H1 (cell line): ENCODE measurements around the gene LAMC3. TPM values are rescaled to one million over a fixed set of nuclear protein-coding genes. Genes with fewer than 3 reads are reported as not detected.

Experiments
- CTCF ChIA-PET: fragments of 300-600 bp; sonication (Branson Sonifier 250); formaldehyde crosslinking; loops from one replicate; lab custom pipeline; 2021; ENCODE audit not compliant: partially characterized antibody; lab: Charles Lee
- POLR2A ChIA-PET: fragments of 300-600 bp; sonication (Branson Sonifier 250); formaldehyde crosslinking; loops from one replicate; lab custom pipeline; 2021; ENCODE audit warnings: inconsistent platforms; ENCODE audit not compliant: partially characterized antibody; lab: Charles Lee
- DNase-seq, 2 experiments: peaks; one replicate each; pipeline versions ENCODE4 v3.0.0 to v3.0.0-alpha.2; 2010 to 2022; ENCODE audit warnings: low spot score in 2 of 2, low read depth in 1 of 2, mixed read lengths in 1 of 2
- FAIRE-seq: peaks from 2 replicates; lab custom pipeline; 2011; peaks lifted over from hg19 to GRCh38; lab: Jason Lieb, UNC
- H2AFZ ChIP-seq: 2 replicates; pipeline ENCODE4 v1.8.1; 2012; ENCODE audit warnings: low read length, inconsistent platforms
- H2AK5ac ChIP-seq: 2 replicates; pipeline ENCODE4 v1.6.1; 2013; ENCODE audit warnings: low read depth, low read length
- H2BK120ac ChIP-seq: replicated peaks from 2 replicates; pipeline ENCODE3; 2013; ENCODE audit warnings: low read depth, low read length, inconsistent platforms
- H2BK12ac ChIP-seq: 2 replicates; pipeline ENCODE4 v1.6.1; 2013; ENCODE audit warnings: low read depth, low read length
- H2BK15ac ChIP-seq: 2 replicates; pipeline ENCODE4 v1.6.1; 2013; ENCODE audit warnings: low read length
- H2BK20ac ChIP-seq: 2 replicates; pipeline ENCODE4 v1.6.1; 2013; ENCODE audit warnings: low read length
- H2BK5ac ChIP-seq: 2 replicates; pipeline ENCODE4 v1.6.1; 2013; ENCODE audit warnings: low read depth, low read length
- H3K14ac ChIP-seq: 2 replicates; pipeline ENCODE4 v1.6.1; 2013; ENCODE audit warnings: inconsistent platforms; ENCODE audit not compliant: insufficient read length
- H3K18ac ChIP-seq: 2 replicates; pipeline ENCODE4 v1.6.1; 2013; ENCODE audit warnings: low read length; ENCODE audit errors: extremely low read depth
- H3K23ac ChIP-seq: 2 replicates; pipeline ENCODE4 v1.6.1; 2013; ENCODE audit warnings: inconsistent platforms; ENCODE audit not compliant: insufficient read length
- H3K23me2 ChIP-seq: 2 replicates; pipeline ENCODE4 v1.6.1; 2013; ENCODE audit warnings: low read depth, low read length
- H3K27ac ChIP-seq: 2 replicates; pipeline ENCODE4 v1.6.1; 2011; ENCODE audit warnings: low read depth, low read length, inconsistent platforms
- H3K27me3 ChIP-seq, 4 experiments: replicated peaks in 1 of 4; 1 replicate in 1 of 4; 2 replicates in 3 of 4; pipeline versions ENCODE4 v1.6.1 to v1.8.1; 2011 to 2013; ENCODE audit warnings: low read length in 3 of 4, mild to moderate bottlenecking in 3 of 4, inconsistent platforms in 2 of 4, mixed read lengths in 2 of 4, moderate library complexity in 1 of 4; ENCODE audit not compliant: control insufficient read depth in 3 of 4, insufficient read depth in 3 of 4; ENCODE audit errors: extremely low read depth in 1 of 4
- H3K36me3 ChIP-seq, 4 experiments: 2 replicates each; pipeline versions ENCODE4 v1.6.1 to v1.8.1; 2011 to 2013; ENCODE audit warnings: mild to moderate bottlenecking in 4 of 4, low read length in 3 of 4, moderate library complexity in 2 of 4, control low read depth in 1 of 4, inconsistent platforms in 1 of 4; ENCODE audit not compliant: insufficient read depth in 4 of 4, control insufficient read depth in 2 of 4
- H3K4ac ChIP-seq: replicated peaks from 2 replicates; pipeline ENCODE3; 2013; ENCODE audit warnings: low read length, low read depth, mixed read lengths, inconsistent platforms; ENCODE audit not compliant: insufficient read length
- H3K4me1 ChIP-seq, 4 experiments: replicated peaks in 1 of 4; 1 replicate in 1 of 4; 2 replicates in 3 of 4; pipeline versions ENCODE4 v1.6.1 to v1.8.1; 2011 to 2013; ENCODE audit warnings: low read length in 3 of 4, inconsistent platforms in 2 of 4, mixed read lengths in 1 of 4; ENCODE audit not compliant: insufficient read depth in 4 of 4, control insufficient read depth in 3 of 4
- H3K4me2 ChIP-seq, 2 experiments: 2 replicates each; pipeline versions ENCODE4 v1.6.1 to v1.8.1; 2011 to 2013; ENCODE audit warnings: low read depth in 2 of 2, low read length in 2 of 2, control low read depth in 1 of 2, inconsistent platforms in 1 of 2, mild to moderate bottlenecking in 1 of 2; ENCODE audit not compliant: insufficient read depth in 1 of 2
- H3K4me3 ChIP-seq, 4 experiments: fragments of 200-600, 300-600 bp in 1 of 4; sonication (generic), shearing (Covaris generic), sonication (Bioruptor Twin) in 1 of 4; 2 replicates each; pipeline versions ENCODE4 v1.5.1 to v1.8.1; 2011 to 2016; ENCODE audit warnings: low read length in 4 of 4, low read depth in 3 of 4, control low read depth in 2 of 4, inconsistent platforms in 2 of 4, mild to moderate bottlenecking in 2 of 4, mixed read lengths in 1 of 4, moderate library complexity in 1 of 4; ENCODE audit not compliant: insufficient read depth in 2 of 4; ENCODE audit errors: extremely low read depth in 1 of 4
- H3K56ac ChIP-seq: replicated peaks from 2 replicates; pipeline ENCODE3; 2013; ENCODE audit warnings: low read depth, mild to moderate bottlenecking, mixed read lengths, low read length, inconsistent platforms; ENCODE audit not compliant: insufficient read length
- H3K79me1 ChIP-seq: 2 replicates; pipeline ENCODE4 v1.6.1; 2013; ENCODE audit warnings: low read depth, low read length, control low read depth
- H3K79me2 ChIP-seq, 2 experiments: 2 replicates each; pipeline versions ENCODE4 v1.6.1 to v1.8.1; 2012 to 2013; ENCODE audit warnings: low read length in 2 of 2, mild to moderate bottlenecking in 2 of 2, inconsistent platforms in 1 of 2; ENCODE audit not compliant: insufficient read depth in 2 of 2, control insufficient read depth in 1 of 2
- H3K9ac ChIP-seq, 4 experiments: replicated peaks in 1 of 4; 1 replicate in 1 of 4; 2 replicates in 3 of 4; pipeline versions ENCODE4 v1.6.1 to v1.8.1; 2011 to 2013; ENCODE audit warnings: low read depth in 3 of 4, low read length in 3 of 4, control low read depth in 2 of 4, mild to moderate bottlenecking in 2 of 4, moderate library complexity in 2 of 4, inconsistent platforms in 1 of 4; ENCODE audit errors: extremely low read depth in 1 of 4
- H3K9me3 ChIP-seq, 2 experiments: 2 replicates each; pipeline versions ENCODE4 v1.6.1 to v1.8.1; 2012 to 2013; ENCODE audit warnings: mild to moderate bottlenecking in 2 of 2, moderate library complexity in 2 of 2, control low read depth in 1 of 2, inconsistent platforms in 1 of 2, low read depth in 1 of 2, low read length in 1 of 2, mixed read lengths in 1 of 2; ENCODE audit not compliant: insufficient read depth in 2 of 2
- H4K20me1 ChIP-seq, 2 experiments: replicated peaks in 1 of 2; 2 replicates each; pipeline versions ENCODE3 to v1.8.1; 2011 to 2013; ENCODE audit warnings: inconsistent platforms in 2 of 2, low read length in 2 of 2, mild to moderate bottlenecking in 1 of 2; ENCODE audit not compliant: insufficient read depth in 2 of 2, control insufficient read depth in 1 of 2
- H4K5ac ChIP-seq: 2 replicates; pipeline ENCODE4 v1.6.1; 2013; ENCODE audit warnings: low read length, low read depth, mixed read lengths, inconsistent platforms; ENCODE audit not compliant: insufficient read length
- H4K8ac ChIP-seq: 2 replicates; pipeline ENCODE4 v1.8.0; 2013; ENCODE audit warnings: mild to moderate bottlenecking, moderate library complexity, low read length, inconsistent platforms; ENCODE audit not compliant: insufficient read depth; ENCODE audit errors: extremely low read depth
- H4K91ac ChIP-seq: replicated peaks from 2 replicates; pipeline ENCODE3; 2013; ENCODE audit warnings: low read length, mixed read lengths, inconsistent platforms; ENCODE audit not compliant: insufficient read length
- ASH2L ChIP-seq: fragments of 200-600, 300-600 bp; sonication (generic); IDR thresholded peaks from one replicate; pipeline ENCODE4 v1.7.1; 2017; ENCODE audit warnings: low read length
- BRCA1 ChIP-seq: IDR thresholded peaks from 2 replicates; pipeline ENCODE4 v1.6.1; 2012; ENCODE audit warnings: low read depth, low read length, improper control_type of control experiment
- CBX5 ChIP-seq: fragments of 300-800, 300-1000 bp; sonication (generic); IDR thresholded peaks from 2 replicates; pipeline ENCODE4 v1.7.1; 2016; ENCODE audit warnings: antibody characterized with exemption, low read length, low read depth
- CEBPB ChIP-seq: IDR thresholded peaks from 2 replicates; pipeline ENCODE4 v1.6.1; 2012; ENCODE audit warnings: low read depth, low read length
- EGR1 ChIP-seq: IDR thresholded peaks from 2 replicates; pipeline ENCODE4 v1.6.1; 2011; ENCODE audit warnings: low read depth, low read length, borderline replicate concordance
- HDAC6 ChIP-seq: IDR thresholded peaks from one replicate; pipeline ENCODE4 v1.7.1; 2012; ENCODE audit warnings: low read depth, mild to moderate bottlenecking, inconsistent platforms, low read length, moderate library complexity
- KDM1A ChIP-seq: fragments of 200-600, 300-600 bp; sonication (generic); IDR thresholded peaks from 2 replicates; pipeline ENCODE4 v1.7.1; 2016; ENCODE audit warnings: mild to moderate bottlenecking, low read length, borderline replicate concordance
- NANOG ChIP-seq: IDR thresholded peaks from 2 replicates; pipeline ENCODE4 v1.6.1; 2011; ENCODE audit warnings: low read length, low read depth, mild to moderate bottlenecking, inconsistent platforms; ENCODE audit not compliant: insufficient read depth, poor library complexity, severe bottlenecking
- POLR2A ChIP-seq, 2 experiments: IDR thresholded peaks; 1 replicate in 1 of 2; 2 replicates in 1 of 2; pipeline ENCODE4 v1.6.1; 2011; ENCODE audit warnings: low read depth in 2 of 2, low read length in 2 of 2, mild to moderate bottlenecking in 2 of 2; ENCODE audit errors: control extremely low read depth in 1 of 2
- SIRT6 ChIP-seq: IDR thresholded peaks from one replicate; pipeline ENCODE4 v1.7.1; 2012; ENCODE audit warnings: low read length, inconsistent platforms
- SP2 ChIP-seq: IDR thresholded peaks from 2 replicates; pipeline ENCODE4 v1.6.1; 2012; ENCODE audit warnings: mild to moderate bottlenecking, low read length, inconsistent platforms
- SP4 ChIP-seq: IDR thresholded peaks from 2 replicates; pipeline ENCODE4 v1.6.1; 2012; ENCODE audit warnings: low read length, inconsistent platforms
- SRF ChIP-seq: IDR thresholded peaks from 2 replicates; pipeline ENCODE4 v1.6.1; 2011; ENCODE audit warnings: mild to moderate bottlenecking, low read depth, low read length, moderate library complexity
- WGBS, 2 experiments: shearing (Covaris generic) in 1 of 2; methylation state at CpG; one replicate each; pipeline versions ENCODE4 v1.1.6 to v1.1.7; 2013 to 2015; ENCODE audit warnings: low lambda C conversion rate in 2 of 2, mixed read lengths in 2 of 2, inconsistent platforms in 1 of 2, low coverage in 1 of 2, missing lambda C conversion rate in 1 of 2; ENCODE audit not compliant: insufficient replicate concordance in 2 of 2, insufficient coverage in 1 of 2, insufficient read length in 1 of 2; ENCODE audit errors: extremely low coverage in 1 of 2, missing lambda C conversion rate in 1 of 2; 5-methylcytosine and 5-hydroxymethylcytosine counted together
- polyA plus RNA-seq, 7 experiments: library from polyadenylated mRNA; depleted of rRNA in 3 of 7; stranded (reverse) in 5 of 7; unstranded in 2 of 7; fragments of >200 nt in 5 of 7; fragments of 200-250 nt in 2 of 7; gene quantifications; 1 replicate in 5 of 7; 2 replicates in 1 of 7; 4 replicates in 1 of 7; pipeline versions ENCODE4 v1.2.1 to v1.2.3, GENCODE V29; 2011 to 2013; ENCODE audit warnings: missing spikeins in 2 of 7, mixed read lengths in 2 of 7
- total RNA-seq: library from RNA; stranded (reverse); fragmentation: NEBNext Ultra II Directional; extraction: Animal tissue kit (Norgen Biotek cat#: 25700); gene quantifications from 2 replicates; pipeline ENCODE4 v1.2.1, GENCODE V29; 2021

LAMC3 gene
- total and polyA plus RNA-seq, 2 of the 8 experiments (the other 6 are each of a cell fraction or from before 2014, with no cell fraction given) = 9.3 to 12.3 TPM

- H3K4me3 ChIP-seq = 0 out of 8 replicates have a peak overlapping the region, but pooled peaks of 1 of the 4 experiments have one; percentile 10
- no peak overlapping the region for H4K91ac ChIP-seq
- ChIA-PET POLR2A (interaction anchor here (0.7 to 32.4 kb wide), 6 partner anchors 1 to 152 kb away, joined by 3 to 751 read pairs (median 4); partner anchors contain the start of genes AIF1L and NUP214), CTCF (interaction anchor here (1.0 to 6.3 kb wide), 5 partner anchors 7 to 106 kb away, joined by 3 to 47 read pairs (median 5); no protein-coding TSS in a partner anchor)
- H2BK20ac ChIP-seq = no peak overlapping the region
- H3K14ac ChIP-seq = no peak overlapping the region
- H4K5ac ChIP-seq = no peak overlapping the region
- H2BK15ac ChIP-seq = no peak overlapping the region; the same call in 1 of the 2 replicates
- H3K18ac ChIP-seq = no peak overlapping the region
- 56% methylated on average over 5 of the region's 5 CpGs; no CpG with 5 or more reads in 1 of the 2 experiments for WGBS, 2 experiments
- peak overlapping the region; percentile 61 for H2BK120ac ChIP-seq
- no peak overlapping the region for H3K27ac ChIP-seq
- peaks cover 2 to 3% of the 10 kb centered on the region in 2 experiments for H4K20me1 ChIP-seq
- peaks cover 0 to 8% of the 10 kb centered on the region in 2 experiments; a peak in 1 of 4 replicates for H3K79me2 ChIP-seq
- peaks cover 9 to 39% (median 11%) of the 10 kb centered on the region in 4 experiments; a peak in 7 of 8 replicates for H3K36me3 ChIP-seq
- H4K8ac ChIP-seq = no peak overlapping the region
- no peak overlapping the region for H2AFZ ChIP-seq
- no peaks in the 10 kb centered on the region for H3K23me2 ChIP-seq
- no peak overlapping the region for H3K9ac ChIP-seq
- no peak overlapping the region for H3K23ac ChIP-seq
- no peak for FAIRE-seq
- no peaks in the 10 kb centered on the region for H3K9me3 ChIP-seq
- peak overlapping the region; percentile 18 to 27; a peak in 3 of 4 replicates for H3K4me2 ChIP-seq
- no peak overlapping the region for H2BK12ac ChIP-seq
- no peaks in the 10 kb centered on the region for H3K27me3 ChIP-seq
- peaks cover 8 to 43% (median 31%) of the 10 kb centered on the region in 4 experiments for H3K4me1 ChIP-seq
- H3K56ac ChIP-seq = no peak overlapping the region
- H2BK5ac ChIP-seq = peak overlapping the region; percentile 88; the same call in 1 of the 2 replicates
- H3K4ac ChIP-seq = peak overlapping the region; percentile 40
- H3K79me1 ChIP-seq = peaks cover 5% of the 10 kb centered on the region
- no peak for DNase-seq
- H2AK5ac ChIP-seq = no peak overlapping the region
- TF ChIP-seq NANOG (no peak), KDM1A (peak; percentile 88), HDAC6 (no peak), EGR1 (peak; percentile 32; the same call in 1 of the 2 replicates), POLR2A (IDR thresholded peaks at IDR 0.05; ENCODE audit: control extremely low read depth in 1 of 2, low read depth in 2 of 2, low read length in 2 of 2) (peak in 1 of 2 experiments; percentile 61; a peak in 1 of 3 replicates), SIRT6 (no peak), SP2 (no peak), ASH2L (peak; percentile 25), BRCA1 (no peak), SP4 (no peak), SRF (no peak), CBX5 (no peak), CEBPB (no peak)
Observed at GRCh38 chr9:131104016-131104740, 95.2 kb downstream of the LAMC3 start.
